K562 (cell line): ENCODE measurements around the gene SLC16A5. TPM values are rescaled to one million over a fixed set of nuclear protein-coding genes. Genes with fewer than 3 reads are reported as not detected.
A peak's percentile ranks its signal among the peaks of the same experiment; 100 is the strongest.

Experiments
- CREB5 ChIP-seq: fragments of 250-450 bp; sonication (Bioruptor Pico); IDR thresholded peaks from 2 replicates; pipeline ENCODE4 v1.5.0; 2020; ENCODE audit warnings: mild to moderate bottlenecking
- KLF1 ChIP-seq: fragments of 450-650 bp; IDR thresholded peaks from 2 replicates; pipeline ENCODE4 v1.6.1; 2016; ENCODE audit warnings: missing genetic modification characterization, missing compliant biosample characterization
- MAZ ChIP-seq, 2 experiments: fragments of 450-650 bp in 1 of 2; sonication (generic) in 1 of 2; formaldehyde crosslinking; IDR thresholded peaks in 1 of 2; conservative IDR thresholded peaks in 1 of 2; 2 replicates each; pipeline versions ENCODE4 v1.4.0 to v1.5.0; 2020; ENCODE audit warnings: mild to moderate bottlenecking in 1 of 2, missing genetic modification reagents in 1 of 2
- POLR2A ChIP-seq: fragments of 450-650 bp; conservative IDR thresholded peaks from 2 replicates; pipeline ENCODE4 v1.6.1; 2016
- POLR3G ChIP-seq: IDR thresholded peaks from 2 replicates; pipeline ENCODE4 v1.6.1; 2011; ENCODE audit not compliant: insufficient read length, insufficient replicate concordance; ENCODE audit errors: extremely low read depth
- PRDM10 ChIP-seq: fragments of 450-650 bp; IDR thresholded peaks from 2 replicates; pipeline ENCODE4 v1.6.1; 2018; ENCODE audit not compliant: partially characterized antibody
- RAD51 ChIP-seq: fragments of 450-650 bp; IDR thresholded peaks from 2 replicates; pipeline ENCODE4 v1.7.1; 2016; ENCODE audit warnings: low read depth, mild to moderate bottlenecking, borderline replicate concordance
- SETDB1 ChIP-seq: IDR thresholded peaks from one replicate; pipeline ENCODE4 v1.6.1; 2012; ENCODE audit warnings: low read length, control low read depth, inconsistent platforms
- SMARCA4 ChIP-seq: fragments of 450-650 bp; IDR thresholded peaks from 2 replicates; pipeline ENCODE4 v1.6.1; 2016
- TCF3 ChIP-seq: sonication (generic); formaldehyde crosslinking; IDR thresholded peaks from 2 replicates; pipeline ENCODE4 v1.4.0; 2020; ENCODE audit warnings: mild to moderate bottlenecking, missing genetic modification reagents
- ZBTB11 ChIP-seq, 3 experiments: fragments of 200-800 bp in 1 of 3; fragments of 250-450 bp in 1 of 3; fragments of 450-650 bp in 1 of 3; sonication (Bioruptor Pico) in 1 of 3; sonication (Bioruptor generic) in 1 of 3; formaldehyde crosslinking in 1 of 3; IDR thresholded peaks; 2 replicates each; pipeline versions ENCODE4 v1.6.1 to v1.8.0; 2016 to 2022; ENCODE audit warnings: mild to moderate bottlenecking in 2 of 3, missing genetic modification characterization in 2 of 3, missing compliant biosample characterization in 1 of 3, moderate library complexity in 1 of 3
- ZBTB33 ChIP-seq: sonication (generic); formaldehyde crosslinking; IDR thresholded peaks from 2 replicates; pipeline ENCODE4 v1.8.1; 2023; ENCODE audit warnings: mild to moderate bottlenecking, missing genetic modification reagents
- ZBTB8A ChIP-seq: fragments of 450-650 bp; IDR thresholded peaks from 2 replicates; pipeline ENCODE4 v1.6.1; 2018; ENCODE audit warnings: mild to moderate bottlenecking, moderate library complexity; ENCODE audit not compliant: partially characterized antibody
- ZNF165 ChIP-seq: fragments of 250-450 bp; sonication (Bioruptor Pico); IDR thresholded peaks from 2 replicates; pipeline ENCODE4 v1.4.0; 2020; ENCODE audit warnings: borderline replicate concordance
- ZNF253 ChIP-seq: fragments of 250-450 bp; sonication (Bioruptor Pico); conservative IDR thresholded peaks from 2 replicates; pipeline ENCODE4 v1.6.1; 2021; ENCODE audit warnings: mild to moderate bottlenecking
- ZNF717 ChIP-seq: fragments of 250-450 bp; sonication (Bioruptor Pico); IDR thresholded peaks from 2 replicates; pipeline ENCODE4 v1.5.0; 2021
- polyA plus RNA-seq, 8 experiments: library from polyadenylated mRNA; depleted of rRNA in 4 of 8; stranded (reverse) in 5 of 8; unstranded in 3 of 8; fragments of >200 nt; fragmentation: Nextera tagmentation in 2 of 8; fragmentation: Illumina TruSeq in 1 of 8; extraction: Ambion mirVana in 2 of 8; extraction: Trizol in 1 of 8; gene quantifications; 2 replicates each; pipeline versions ENCODE4 v1.2.1 to v1.2.3, GENCODE V29; 2011 to 2014; ENCODE audit warnings: inconsistent platforms in 1 of 8, missing spikeins in 1 of 8
- total RNA-seq, 7 experiments: library from RNA; depleted of rRNA in 6 of 7; stranded (reverse); fragments of >200 nt in 6 of 7; fragmentation: Illumina TruSeq in 2 of 7; extraction: Trizol in 2 of 7; gene quantifications; 2 replicates each; pipeline versions ENCODE4 v1.2.1 to v1.2.3, GENCODE V29; 2011 to 2021; ENCODE audit warnings: low replicate concordance in 1 of 7

SLC16A5 gene
- total and polyA plus RNA-seq, 9 of the 15 experiments (the other 6 are each of a cell fraction or from before 2014, with no cell fraction given) = 0.06 to 2.6 (median 0.91) TPM

- TF ChIP-seq CREB5 (CRISPR knock-in tag) = no peak
- no peak for TF ChIP-seq ZNF717 (CRISPR knock-in tag)
- TF ChIP-seq KLF1 (tag) = no peak
- TF ChIP-seq ZBTB8A = no peak
- no peak for TF ChIP-seq POLR2A
- no peak for TF ChIP-seq MAZ (CRISPR knock-in tag; conservative IDR thresholded peaks at IDR 0.05 in 1 of 2, IDR thresholded peaks at IDR 0.05 in 1 of 2)
- no peak for TF ChIP-seq SMARCA4
- peak in 1 of 3 experiments; percentile 30; a peak in 1 of 6 replicates for TF ChIP-seq ZBTB11 (CRISPR knock-in tag; IDR thresholded peaks at IDR 0.05)
- TF ChIP-seq TCF3 (CRISPR knock-in tag) = no peak
- TF ChIP-seq PRDM10 = no peak
- TF ChIP-seq RAD51 = no peak
- no peak for TF ChIP-seq POLR3G
- peak; percentile 20; the same call in 1 of the 2 replicates for TF ChIP-seq ZBTB33 (CRISPR knock-in tag)
- TF ChIP-seq ZNF165 (CRISPR knock-in tag) = no peak
- TF ChIP-seq ZNF253 (CRISPR knock-in tag) = no peak
- no peak for TF ChIP-seq SETDB1
These were observed 28.1 kb upstream of the SLC16A5 start (continued) for GRCh38 chr17:75059369-75060345.
